Uterus (tissue), 4 donors: ENCODE measurements around the gene PITPNM3. TPM values are rescaled to one million over a fixed set of nuclear protein-coding genes. Genes with fewer than 3 reads are reported as not detected.

ENCODE experiments used
- DNase-seq, 2 donors: peaks; one replicate each; pipeline ENCODE4 v3.0.0-alpha.2; 2019 to 2020
- H3K27ac ChIP-seq, 2 donors: fragments of 200-600 bp; sonication (generic); 1 replicate in 1 of 2; 2 replicates in 1 of 2; pipeline ENCODE4 v1.5.1; 2016 to 2018
- H3K27me3 ChIP-seq, 2 donors: fragments of 200-600 bp; sonication (generic); one replicate each; pipeline ENCODE4 v1.5.1; 2018 to 2019; ENCODE audit warnings: control low read depth in 1 of 2
- H3K36me3 ChIP-seq, 2 donors: fragments of 200-600 bp; sonication (generic); one replicate each; pipeline ENCODE4 v1.5.1; 2019; ENCODE audit warnings: control low read depth in 1 of 2
- H3K4me1 ChIP-seq, 2 donors: fragments of 200-600 bp; sonication (generic); one replicate each; pipeline ENCODE4 v1.5.1; 2018 to 2019; ENCODE audit warnings: control low read depth in 1 of 2
- H3K4me3 ChIP-seq, 2 donors: fragments of 200-600 bp; sonication (generic); 1 replicate in 1 of 2; 2 replicates in 1 of 2; pipeline ENCODE4 v1.5.1; 2018 to 2019; ENCODE audit warnings: mild to moderate bottlenecking in 1 of 2
- H3K9me3 ChIP-seq, 2 donors: fragments of 200-600 bp; sonication (generic); one replicate each; pipeline ENCODE4 v1.5.1; 2019; ENCODE audit warnings: control low read depth in 1 of 2
- POLR2A ChIP-seq, 2 donors: fragments of 450-650 bp; IDR thresholded peaks; one replicate each; pipeline ENCODE4 v1.6.1; 2016; ENCODE audit warnings: antibody characterized with exemption in 2 of 2, mild to moderate bottlenecking in 1 of 2, moderate library complexity in 1 of 2
- intact Hi-C: fragments of 100-400 bp; cut with DNase I; formaldehyde crosslinking; loops from one replicate; pipeline ENCODE4 v1.15.1; 2023; ENCODE audit warnings: low total_unique reads
- total RNA-seq, 4 donors: library from RNA; depleted of rRNA in 3 of 4; stranded (reverse); fragments of >200 nt in 3 of 4; gene quantifications; one replicate each; pipeline versions ENCODE4 v1.1.0 to v1.2.4, GENCODE V29; 2014 to 2023
- TF ChIP-seq, protein P1 (sequence below), 4 experiments: fragments of 200-600 bp in 2 of 4; fragments of 450-650 bp in 2 of 4; sonication (generic) in 2 of 4; IDR thresholded peaks; one replicate each; pipeline ENCODE4 v1.5.1; 2016 to 2019; ENCODE audit warnings: antibody characterized with exemption in 4 of 4, mild to moderate bottlenecking in 2 of 4, moderate library complexity in 1 of 4
- donor health status: DM: yes; HTN: yes; CAD: no.

The PITPNM3 gene
- total RNA-seq, 4 donors from 2014 or later = 0.59 to 9.3 (median 6.1) TPM

DNA sequence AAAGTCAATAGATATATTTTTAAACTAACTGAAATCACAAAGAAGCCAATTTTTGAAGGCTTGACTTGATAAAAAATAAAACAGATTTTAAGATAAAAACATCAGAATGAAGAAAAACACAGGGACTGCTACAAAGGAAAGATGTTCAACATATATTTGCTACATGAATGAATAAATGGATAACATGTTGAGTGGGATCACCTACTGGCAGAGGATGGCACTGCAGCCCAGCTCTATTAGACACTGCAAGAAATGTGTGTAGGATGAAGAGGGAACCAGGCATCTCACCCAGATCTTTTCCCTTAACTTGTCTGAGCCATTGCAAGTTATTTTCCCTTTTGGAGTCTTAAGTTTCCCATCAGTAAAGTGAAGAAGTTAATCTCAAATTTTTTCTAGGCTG is 125.6 kb downstream of the PITPNM3 start:
- Histone ChIP-seq H3K27me3 (no peaks in the 10 kb centered on the region), H3K36me3 (no peaks in the 10 kb centered on the region), H3K27ac (no peak overlapping the region), H3K9me3 (no peaks in the 10 kb centered on the region), H3K4me3 (no peak overlapping the region), H3K4me1 (no peaks in the 10 kb centered on the region)
- no peak for TF ChIP-seq POLR2A (IDR thresholded peaks at IDR 0.05)
- TF ChIP-seq, protein P1, sequence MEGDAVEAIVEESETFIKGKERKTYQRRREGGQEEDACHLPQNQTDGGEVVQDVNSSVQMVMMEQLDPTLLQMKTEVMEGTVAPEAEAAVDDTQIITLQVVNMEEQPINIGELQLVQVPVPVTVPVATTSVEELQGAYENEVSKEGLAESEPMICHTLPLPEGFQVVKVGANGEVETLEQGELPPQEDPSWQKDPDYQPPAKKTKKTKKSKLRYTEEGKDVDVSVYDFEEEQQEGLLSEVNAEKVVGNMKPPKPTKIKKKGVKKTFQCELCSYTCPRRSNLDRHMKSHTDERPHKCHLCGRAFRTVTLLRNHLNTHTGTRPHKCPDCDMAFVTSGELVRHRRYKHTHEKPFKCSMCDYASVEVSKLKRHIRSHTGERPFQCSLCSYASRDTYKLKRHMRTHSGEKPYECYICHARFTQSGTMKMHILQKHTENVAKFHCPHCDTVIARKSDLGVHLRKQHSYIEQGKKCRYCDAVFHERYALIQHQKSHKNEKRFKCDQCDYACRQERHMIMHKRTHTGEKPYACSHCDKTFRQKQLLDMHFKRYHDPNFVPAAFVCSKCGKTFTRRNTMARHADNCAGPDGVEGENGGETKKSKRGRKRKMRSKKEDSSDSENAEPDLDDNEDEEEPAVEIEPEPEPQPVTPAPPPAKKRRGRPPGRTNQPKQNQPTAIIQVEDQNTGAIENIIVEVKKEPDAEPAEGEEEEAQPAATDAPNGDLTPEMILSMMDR (IDR thresholded peaks at IDR 0.05) = no peak
- intact Hi-C loops = no loop called here
- no peak for DNase-seq

DNA sequence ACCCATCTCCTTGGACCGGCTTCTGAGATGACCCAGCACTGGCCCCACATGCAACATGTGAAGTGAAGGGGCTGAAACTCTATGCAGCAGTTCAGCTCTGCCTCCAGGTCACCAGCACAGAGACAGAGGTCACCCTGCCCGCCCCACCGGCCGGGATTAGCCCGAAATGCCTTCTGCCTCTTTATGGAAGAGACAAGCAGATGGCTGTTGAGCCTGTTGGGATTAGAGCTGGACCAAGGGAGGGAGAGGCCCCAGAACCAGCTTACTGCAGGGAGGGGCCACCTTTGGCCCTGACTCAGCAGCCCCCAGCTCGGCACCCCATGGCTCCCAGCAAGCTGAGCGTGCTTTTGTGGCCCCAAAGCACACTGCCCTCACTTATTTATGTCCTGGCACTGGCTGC is 127.1 kb downstream of the PITPNM3 start:
- H3K36me3 ChIP-seq = no peaks in the 10 kb centered on the region
- DNase-seq = no peak
- H3K27ac ChIP-seq = no peak overlapping the region
- no peaks in the 10 kb centered on the region for H3K9me3 ChIP-seq
- intact Hi-C loops = loop anchor here (5.0 kb wide), 1 partner anchor 842 kb away; no protein-coding TSS in a partner anchor
- H3K4me3 ChIP-seq = no peak overlapping the region
- TF ChIP-seq, protein P1 (IDR thresholded peaks at IDR 0.05) = no peak
- TF ChIP-seq POLR2A (IDR thresholded peaks at IDR 0.05) = no peak
- no peaks in the 10 kb centered on the region for H3K27me3 ChIP-seq
- no peaks in the 10 kb centered on the region for H3K4me1 ChIP-seq

DNA sequence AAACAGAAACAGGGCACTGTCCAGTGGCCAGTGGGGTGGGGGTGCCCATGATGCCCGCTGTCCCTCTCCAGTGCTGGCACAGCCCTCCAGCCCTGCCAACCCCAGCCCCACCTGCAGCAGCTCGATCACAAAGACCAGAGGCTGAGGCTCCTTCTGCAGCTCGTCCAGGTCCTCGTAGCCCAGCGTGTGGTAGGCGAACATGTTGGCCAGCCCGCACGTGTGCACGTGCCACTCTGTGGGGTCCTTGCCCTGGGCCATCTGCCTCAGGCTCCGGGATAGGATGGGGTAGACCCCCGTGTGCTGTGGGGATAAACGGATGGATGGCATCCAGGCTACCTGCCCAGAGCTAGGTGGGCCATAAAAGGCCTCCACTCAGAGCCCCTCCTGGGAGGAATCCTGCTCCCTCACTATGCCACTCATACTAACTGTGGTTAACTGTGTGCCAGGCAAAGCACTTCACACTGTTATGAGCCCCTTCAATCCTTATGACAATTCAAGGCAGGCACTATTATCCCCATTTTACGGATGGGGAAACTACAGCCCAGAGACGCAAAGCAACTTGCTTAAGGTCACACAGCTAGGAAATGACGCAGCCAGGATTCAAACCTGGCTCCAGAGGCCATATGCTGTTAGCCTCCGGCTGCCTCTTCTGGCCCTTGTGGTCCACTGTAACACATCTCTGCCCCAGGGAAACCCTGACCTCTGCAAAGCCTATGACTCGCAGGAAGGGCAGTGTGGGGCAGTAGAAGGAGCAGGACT is 128.0 kb downstream of the PITPNM3 start:
- Histone ChIP-seq H3K27me3 (no peaks in the 10 kb centered on the region), H3K4me3 (no peak overlapping the region), H3K36me3 (no peaks in the 10 kb centered on the region), H3K4me1 (no peaks in the 10 kb centered on the region), H3K9me3 (no peaks in the 10 kb centered on the region), H3K27ac (no peak overlapping the region)
- no peak for DNase-seq
- TF ChIP-seq, protein P1 (IDR thresholded peaks at IDR 0.05) = no peak
- no peak for TF ChIP-seq POLR2A (IDR thresholded peaks at IDR 0.05)
- intact Hi-C loops = loop anchor here (5.0 kb wide), 1 partner anchor 841 kb away; no protein-coding TSS in a partner anchor

DNA sequence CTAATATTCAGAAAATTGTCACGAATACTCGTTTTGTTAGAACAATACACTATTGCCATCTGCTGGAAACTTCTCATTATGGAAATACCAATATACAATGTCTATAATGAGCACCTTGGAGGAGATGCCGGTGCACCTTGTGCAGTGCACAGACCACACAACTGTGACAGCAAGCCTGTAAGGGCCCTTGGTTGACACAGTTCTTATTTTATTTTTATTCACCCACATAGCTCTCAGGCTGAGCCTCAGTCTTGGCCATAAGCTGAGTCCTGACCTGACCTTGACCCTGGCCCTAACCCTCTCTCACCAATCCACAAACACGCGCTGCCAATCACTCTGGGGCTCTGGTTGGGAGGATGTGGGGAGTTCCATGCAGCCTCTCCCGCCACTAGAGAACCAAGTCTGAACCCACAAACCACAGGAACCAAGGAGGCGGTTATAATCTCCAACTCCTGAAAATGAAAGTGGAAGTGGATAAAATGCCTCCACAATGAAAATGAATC is 129.0 kb downstream of the PITPNM3 start:
- TF ChIP-seq, protein P1 (IDR thresholded peaks at IDR 0.05) = no peak
- TF ChIP-seq POLR2A (IDR thresholded peaks at IDR 0.05) = no peak
- Histone ChIP-seq H3K36me3 (no peaks in the 10 kb centered on the region), H3K9me3 (no peaks in the 10 kb centered on the region), H3K27me3 (no peaks in the 10 kb centered on the region), H3K4me3 (no peak overlapping the region), H3K27ac (no peak overlapping the region), H3K4me1 (no peaks in the 10 kb centered on the region)
- intact Hi-C loops = loop anchor here (5.0 kb wide), 1 partner anchor 840 kb away; no protein-coding TSS in a partner anchor
- no peak for DNase-seq

DNA sequence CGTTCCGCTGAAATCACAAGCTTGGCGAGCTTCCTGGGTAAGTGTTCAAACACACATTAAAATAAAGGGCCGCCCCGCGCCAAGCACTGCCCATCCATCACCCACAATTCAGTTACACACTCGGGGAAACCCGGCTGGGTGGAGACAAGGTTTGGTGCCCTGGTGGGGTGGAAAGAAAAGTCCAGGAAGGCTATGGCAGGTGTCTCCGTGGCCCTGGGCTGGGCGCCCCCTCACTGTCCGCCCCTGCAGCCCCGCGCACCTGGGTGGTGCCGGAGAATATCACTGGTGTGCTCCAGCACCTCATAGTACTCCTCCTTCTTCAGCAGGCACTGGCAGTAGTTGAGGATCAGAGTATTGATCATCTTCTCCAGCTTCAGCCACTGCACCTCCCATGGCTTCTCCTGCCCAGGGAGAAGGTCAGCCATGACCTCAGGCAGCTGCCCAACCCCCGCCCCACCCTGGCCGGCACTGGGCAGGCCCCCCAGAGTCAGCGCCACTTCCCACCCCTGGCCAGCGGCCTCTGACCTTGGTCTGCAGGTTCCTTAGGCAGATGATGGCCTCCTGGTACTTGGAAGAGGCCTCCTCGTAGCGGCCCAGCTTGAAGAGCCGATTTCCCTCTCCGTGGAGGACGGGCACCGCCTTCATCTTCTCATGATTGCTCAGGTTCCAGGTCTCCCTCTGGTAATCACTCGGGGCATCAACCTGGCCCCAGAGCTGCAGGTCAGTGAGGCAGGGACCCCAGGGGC is 129.8 kb downstream of the PITPNM3 start:
- Histone ChIP-seq H3K4me3 (no peak overlapping the region), H3K27ac (no peak overlapping the region), H3K9me3 (no peaks in the 10 kb centered on the region), H3K27me3 (no peaks in the 10 kb centered on the region), H3K4me1 (no peaks in the 10 kb centered on the region), H3K36me3 (no peaks in the 10 kb centered on the region)
- DNase-seq = no peak
- TF ChIP-seq, protein P1 (IDR thresholded peaks at IDR 0.05) = no peak
- no peak for TF ChIP-seq POLR2A (IDR thresholded peaks at IDR 0.05)
- intact Hi-C loops = loop anchor here (5.0 kb wide), 1 partner anchor 839 kb away; no protein-coding TSS in a partner anchor
